ENCODE results near the gene TMEM242. TPM values are rescaled to one million over a fixed set of nuclear protein-coding genes. Genes with fewer than 3 reads are reported as not detected.
A peak's percentile ranks its signal among the peaks of the same experiment; 100 is the strongest.

The TMEM242 gene
- total and polyA plus RNA-seq, 2 of the 13 experiments (the other 11 are each of a cell fraction or from before 2014, with no cell fraction given): 5.6 to 11.1 TPM

DNA sequence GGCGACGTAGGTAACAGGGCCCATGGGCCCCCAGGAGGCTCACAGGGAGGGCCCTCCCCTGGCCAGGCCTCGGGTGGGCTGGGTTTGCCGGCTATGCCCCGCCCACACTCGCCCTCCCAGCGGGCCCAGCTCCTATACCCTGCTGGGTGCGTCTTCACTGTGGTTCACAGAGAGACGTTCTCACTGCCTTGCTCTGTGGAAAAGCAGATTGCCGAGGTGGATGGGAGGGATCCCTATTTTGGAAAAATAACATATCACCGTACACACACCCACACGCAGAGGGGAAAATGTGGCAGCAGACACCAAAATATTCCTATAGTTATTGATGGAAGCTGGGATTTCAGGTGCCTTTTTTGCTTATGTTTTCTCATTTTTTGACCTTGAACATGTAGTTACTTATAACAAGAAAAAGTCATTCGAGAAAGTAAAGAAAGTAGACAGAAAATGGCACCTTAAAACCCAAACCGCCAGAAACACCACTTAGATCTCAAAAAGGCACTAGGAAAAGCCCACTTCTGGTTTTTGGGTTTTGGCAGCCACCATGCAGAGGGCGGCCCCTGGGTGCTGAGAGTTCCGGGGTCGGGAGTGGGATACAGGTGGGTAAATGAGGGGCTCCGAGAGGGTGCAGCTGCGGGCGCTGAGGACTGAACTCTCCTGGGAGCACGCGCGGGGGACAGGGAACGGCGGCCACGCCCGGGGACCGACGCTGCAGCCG is 49.4 kb downstream of the TMEM242 start (continued):
- TF ChIP-seq KDM3A (CRISPR knock-in tag; IDR thresholded peaks at IDR 0.05; ENCODE audit: low read depth) (0 out of 2 replicates have a peak, but pooled peaks have one; percentile 26), ZBTB21 (CRISPR knock-in tag; IDR thresholded peaks at IDR 0.05) (no peak), ZNF121 (CRISPR knock-in tag; IDR thresholded peaks at IDR 0.05) (peak; percentile 69), ZNF562 (CRISPR knock-in tag; IDR thresholded peaks at IDR 0.05; ENCODE audit: borderline replicate concordance) (no peak), ZNF576 (CRISPR knock-in tag; IDR thresholded peaks at IDR 0.05) (peak; percentile 84; the same call in 1 of the 2 replicates), ZNF589 (CRISPR knock-in tag; conservative IDR thresholded peaks at IDR 0.05) (no peak), ZNF75D (CRISPR knock-in tag; IDR thresholded peaks at IDR 0.05; ENCODE audit: borderline replicate concordance) (no peak), KLF9 (CRISPR knock-in tag; IDR thresholded peaks at IDR 0.05; ENCODE audit: low read depth) (no peak), SIX1 (CRISPR knock-in tag; IDR thresholded peaks at IDR 0.05; ENCODE audit: borderline replicate concordance) (no peak), ZNF839 (CRISPR knock-in tag; IDR thresholded peaks at IDR 0.05; ENCODE audit: borderline replicate concordance) (no peak), ZFP90 (CRISPR knock-in tag; IDR thresholded peaks at IDR 0.05; ENCODE audit: borderline replicate concordance) (peak; percentile 45; the same call in 1 of the 2 replicates), PLRG1 (conservative IDR thresholded peaks at IDR 0.05) (no peak), KAT7 (CRISPR knock-in tag; IDR thresholded peaks at IDR 0.05; ENCODE audit: borderline replicate concordance) (no peak), MTF2 (CRISPR knock-in tag; IDR thresholded peaks at IDR 0.05; ENCODE audit: borderline replicate concordance) (no peak), ZNF10 (CRISPR knock-in tag; IDR thresholded peaks at IDR 0.05; ENCODE audit: borderline replicate concordance, low read depth) (no peak), HOXA3 (CRISPR knock-in tag; IDR thresholded peaks at IDR 0.05) (0 out of 2 replicates have a peak, but pooled peaks have one; percentile 15), STAG1 (CRISPR knock-in tag; IDR thresholded peaks at IDR 0.05) (no peak), GTF2F1 (IDR thresholded peaks at IDR 0.05; ENCODE audit: low read length) (no peak), KLF15 (CRISPR knock-in tag; IDR thresholded peaks at IDR 0.05; ENCODE audit: borderline replicate concordance) (0 out of 2 replicates have a peak, but pooled peaks have one; percentile 26), SAP130 (CRISPR knock-in tag; IDR thresholded peaks at IDR 0.05; ENCODE audit: low read depth) (peak; percentile 28), EZH2 (conservative IDR thresholded peaks at IDR 0.05; ENCODE audit: low read depth, low read length) (no peak; the same call in 1 of the 2 replicates), RBM22 (optimal IDR thresholded peaks at IDR 0.05; ENCODE audit: low read length) (no peak), NFRKB (IDR thresholded peaks at IDR 0.05) (no peak), RFX5 (IDR thresholded peaks at IDR 0.05; ENCODE audit: low read depth, low read length) (no peak), ZNF296 (CRISPR knock-in tag; conservative IDR thresholded peaks at IDR 0.05) (no peak), ZNF629 (CRISPR knock-in tag; conservative IDR thresholded peaks at IDR 0.05) (no peak), ARID2 (CRISPR knock-in tag; IDR thresholded peaks at IDR 0.05; ENCODE audit: borderline replicate concordance) (no peak), ZNF775 (CRISPR knock-in tag; IDR thresholded peaks at IDR 0.05; ENCODE audit: borderline replicate concordance) (no peak), RARA (CRISPR knock-in tag; IDR thresholded peaks at IDR 0.05) (no peak), CC2D1A (CRISPR knock-in tag; IDR thresholded peaks at IDR 0.05) (no peak)
- TF ChIP-seq, protein P1, sequence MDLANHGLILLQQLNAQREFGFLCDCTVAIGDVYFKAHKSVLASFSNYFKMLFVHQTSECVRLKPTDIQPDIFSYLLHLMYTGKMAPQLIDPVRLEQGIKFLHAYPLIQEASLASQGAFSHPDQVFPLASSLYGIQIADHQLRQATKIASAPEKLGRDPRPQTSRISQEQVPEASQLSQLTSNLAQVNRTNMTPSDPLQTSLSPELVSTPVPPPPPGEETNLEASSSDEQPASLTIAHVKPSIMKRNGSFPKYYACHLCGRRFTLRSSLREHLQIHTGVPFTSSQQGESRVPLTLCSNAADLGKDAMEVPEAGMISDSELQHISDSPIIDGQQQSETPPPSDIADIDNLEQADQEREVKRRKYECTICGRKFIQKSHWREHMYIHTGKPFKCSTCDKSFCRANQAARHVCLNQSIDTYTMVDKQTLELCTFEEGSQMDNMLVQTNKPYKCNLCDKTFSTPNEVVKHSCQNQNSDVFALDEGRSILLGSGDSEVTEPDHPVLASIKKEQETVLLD (CRISPR knock-in tag; IDR thresholded peaks at IDR 0.05; ENCODE audit: low read depth): no peak
- TF ChIP-seq, protein P2, sequence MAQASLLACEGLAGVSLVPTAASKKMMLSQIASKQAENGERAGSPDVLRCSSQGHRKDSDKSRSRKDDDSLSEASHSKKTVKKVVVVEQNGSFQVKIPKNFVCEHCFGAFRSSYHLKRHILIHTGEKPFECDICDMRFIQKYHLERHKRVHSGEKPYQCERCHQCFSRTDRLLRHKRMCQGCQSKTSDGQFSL (CRISPR knock-in tag; IDR thresholded peaks at IDR 0.05): no peak
